Neural progenitor cell (in vitro differentiated cells): Measurements from ENCODE around the gene PARD3B. TPM values are rescaled to one million over a fixed set of nuclear protein-coding genes. Genes with fewer than 3 reads are reported as not detected.
A peak's percentile ranks its signal among the peaks of the same experiment; 100 is the strongest.

ENCODE experiments used
- DNase-seq: peaks from one replicate; pipeline ENCODE4 v3.0.0-alpha.2; 2016; ENCODE audit warnings: low spot score
- H2AFZ ChIP-seq: fragments of 200-600 bp; sonication (generic); replicated peaks from 2 replicates; pipeline ENCODE4 v1.6.1; 2016; ENCODE audit warnings: antibody characterized with exemption
- H3F3A ChIP-seq: fragments of 200-600 bp; sonication (generic); 2 replicates; pipeline ENCODE4 v1.6.1; 2016; ENCODE audit warnings: antibody characterized with exemption, low read depth
- H3K27ac ChIP-seq: fragments of 200-600 bp; sonication (generic); 2 replicates; pipeline ENCODE4 v1.5.1; 2016; ENCODE audit warnings: mild to moderate bottlenecking
- H3K27me3 ChIP-seq: fragments of 200-600 bp; sonication (generic); 2 replicates; pipeline ENCODE4 v1.6.1; 2016; ENCODE audit warnings: mild to moderate bottlenecking, moderate library complexity
- H3K36me3 ChIP-seq: fragments of 200-600 bp; sonication (generic); 2 replicates; pipeline ENCODE4 v1.5.1; 2016
- H3K4me1 ChIP-seq: fragments of 200-600 bp; sonication (generic); 2 replicates; pipeline ENCODE4 v1.6.1; 2016; ENCODE audit warnings: mixed run types
- H3K4me2 ChIP-seq: fragments of 200-600 bp; sonication (generic); 2 replicates; pipeline ENCODE4 v1.6.1; 2016
- H3K4me3 ChIP-seq: fragments of 200-600 bp; sonication (generic); 2 replicates; pipeline ENCODE4 v1.5.1; 2016
- H3K79me2 ChIP-seq: fragments of 200-600 bp; sonication (generic); 2 replicates; pipeline ENCODE4 v1.6.1; 2016; ENCODE audit warnings: low read depth
- H3K9ac ChIP-seq: fragments of 200-600 bp; sonication (generic); 2 replicates; pipeline ENCODE4 v1.6.1; 2016
- H3K9me3 ChIP-seq: fragments of 200-600 bp; sonication (generic); 2 replicates; pipeline ENCODE4 v1.5.1; 2016; ENCODE audit warnings: low read depth
- H4K20me1 ChIP-seq: fragments of 200-600 bp; sonication (generic); 2 replicates; pipeline ENCODE4 v1.6.1; 2016; ENCODE audit warnings: low read depth
- H3K27ac Mint-ChIP-seq: 3 replicates; pipeline ENCODE4 v1.8.0; 2021; ENCODE audit warnings: mixed read lengths
- H3K27me3 Mint-ChIP-seq: 2 replicates; pipeline ENCODE4 v1.8.0; 2022; ENCODE audit warnings: low read depth, mild to moderate bottlenecking, inconsistent platforms, moderate library complexity, mixed read lengths; ENCODE audit not compliant: insufficient read depth
- H3K36me3 Mint-ChIP-seq: 3 replicates; pipeline ENCODE4 v1.8.0; 2021; ENCODE audit warnings: mixed read lengths
- H3K4me1 Mint-ChIP-seq: 3 replicates; pipeline ENCODE4 v1.8.0; 2021; ENCODE audit warnings: mixed read lengths
- H3K4me3 Mint-ChIP-seq: 3 replicates; pipeline ENCODE4 v1.8.0; 2021; ENCODE audit warnings: mild to moderate bottlenecking, moderate library complexity, mixed read lengths
- H3K9me3 Mint-ChIP-seq: 3 replicates; pipeline ENCODE4 v1.8.0; 2020; ENCODE audit warnings: mixed read lengths
- EZH2 ChIP-seq: fragments of 200-600 bp; sonication (generic); IDR thresholded peaks from 2 replicates; pipeline ENCODE4 v1.6.1; 2017; ENCODE audit warnings: antibody characterized with exemption, mild to moderate bottlenecking, moderate library complexity
- EZH2phosphoT487 ChIP-seq: fragments of 200-600 bp; sonication (generic); IDR thresholded peaks from 2 replicates; pipeline ENCODE4 v1.6.1; 2017; ENCODE audit warnings: antibody characterized with exemption
- total RNA-seq: library from RNA; depleted of rRNA; stranded (reverse); fragments of >200 nt; gene quantifications from 2 replicates; pipeline ENCODE4 v1.2.3, GENCODE V29; 2015; ENCODE audit warnings: low replicate concordance
- TF ChIP-seq, protein P1 (sequence below): fragments of 200-600 bp; sonication (generic); IDR thresholded peaks from 2 replicates; pipeline ENCODE4 v1.5.1; 2017; ENCODE audit warnings: antibody characterized with exemption, mild to moderate bottlenecking

PARD3B gene
- total RNA-seq, 1 donor from 2014 or later, result 8.4 TPM

- no peak overlapping the region for H3K4me3 ChIP-seq
- TF ChIP-seq, protein P1, sequence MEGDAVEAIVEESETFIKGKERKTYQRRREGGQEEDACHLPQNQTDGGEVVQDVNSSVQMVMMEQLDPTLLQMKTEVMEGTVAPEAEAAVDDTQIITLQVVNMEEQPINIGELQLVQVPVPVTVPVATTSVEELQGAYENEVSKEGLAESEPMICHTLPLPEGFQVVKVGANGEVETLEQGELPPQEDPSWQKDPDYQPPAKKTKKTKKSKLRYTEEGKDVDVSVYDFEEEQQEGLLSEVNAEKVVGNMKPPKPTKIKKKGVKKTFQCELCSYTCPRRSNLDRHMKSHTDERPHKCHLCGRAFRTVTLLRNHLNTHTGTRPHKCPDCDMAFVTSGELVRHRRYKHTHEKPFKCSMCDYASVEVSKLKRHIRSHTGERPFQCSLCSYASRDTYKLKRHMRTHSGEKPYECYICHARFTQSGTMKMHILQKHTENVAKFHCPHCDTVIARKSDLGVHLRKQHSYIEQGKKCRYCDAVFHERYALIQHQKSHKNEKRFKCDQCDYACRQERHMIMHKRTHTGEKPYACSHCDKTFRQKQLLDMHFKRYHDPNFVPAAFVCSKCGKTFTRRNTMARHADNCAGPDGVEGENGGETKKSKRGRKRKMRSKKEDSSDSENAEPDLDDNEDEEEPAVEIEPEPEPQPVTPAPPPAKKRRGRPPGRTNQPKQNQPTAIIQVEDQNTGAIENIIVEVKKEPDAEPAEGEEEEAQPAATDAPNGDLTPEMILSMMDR, result no peak
- TF ChIP-seq EZH2phosphoT487, result no peak
- no peak for TF ChIP-seq EZH2
- Mint-ChIP-seq H3K4me3 (no peak overlapping the region), H3K27me3 (peaks cover 3% of the 10 kb centered on the region), H3K4me1 (peaks cover 5% of the 10 kb centered on the region), H3K27ac (no peak overlapping the region), H3K9me3 (no peaks in the 10 kb centered on the region), H3K36me3 (no peaks in the 10 kb centered on the region)
- H4K20me1 ChIP-seq, result no peaks in the 10 kb centered on the region
- H3K27me3 ChIP-seq, result no peaks in the 10 kb centered on the region
- no peak overlapping the region for H3K9ac ChIP-seq
- no peak for DNase-seq
- H3F3A ChIP-seq, result no peaks in the 10 kb centered on the region
- H3K4me1 ChIP-seq, result no peaks in the 10 kb centered on the region
- H3K36me3 ChIP-seq, result no peaks in the 10 kb centered on the region
- no peak overlapping the region for H3K27ac ChIP-seq
- H3K4me2 ChIP-seq, result no peak overlapping the region
- no peaks in the 10 kb centered on the region for H3K79me2 ChIP-seq
- no peak overlapping the region for H2AFZ ChIP-seq
- H3K9me3 ChIP-seq, result no peaks in the 10 kb centered on the region
Measured at GRCh38 chr2:204505946-204506345, 39.3 kb upstream of the PARD3B start.

GRCh38 chr2:204507636-204508035 is 37.6 kb upstream of the PARD3B start:
- H3K9me3 ChIP-seq, result no peaks in the 10 kb centered on the region
- H3K9ac ChIP-seq, result no peak overlapping the region
- H3K36me3 Mint-ChIP-seq, result no peaks in the 10 kb centered on the region
- H3K27me3 ChIP-seq, result no peaks in the 10 kb centered on the region
- DNase-seq, result no peak
- no peak overlapping the region for H3K4me2 ChIP-seq
- H3K4me1 ChIP-seq, result no peaks in the 10 kb centered on the region
- no peaks in the 10 kb centered on the region for H3K36me3 ChIP-seq
- peaks cover 7% of the 10 kb centered on the region for H3K4me1 Mint-ChIP-seq
- no peak overlapping the region for H3K4me3 Mint-ChIP-seq
- H3K79me2 ChIP-seq, result no peaks in the 10 kb centered on the region
- peaks cover 3% of the 10 kb centered on the region for H3K27me3 Mint-ChIP-seq
- no peak overlapping the region for H3K27ac ChIP-seq
- no peak overlapping the region for H3K4me3 ChIP-seq
- no peaks in the 10 kb centered on the region for H3K9me3 Mint-ChIP-seq
- H3K27ac Mint-ChIP-seq, result no peak overlapping the region
- H3F3A ChIP-seq, result no peaks in the 10 kb centered on the region
- H2AFZ ChIP-seq, result peak overlapping the region; percentile 31
- no peaks in the 10 kb centered on the region for H4K20me1 ChIP-seq
- TF ChIP-seq, protein P1, result no peak
- TF ChIP-seq EZH2, result no peak

DNA sequence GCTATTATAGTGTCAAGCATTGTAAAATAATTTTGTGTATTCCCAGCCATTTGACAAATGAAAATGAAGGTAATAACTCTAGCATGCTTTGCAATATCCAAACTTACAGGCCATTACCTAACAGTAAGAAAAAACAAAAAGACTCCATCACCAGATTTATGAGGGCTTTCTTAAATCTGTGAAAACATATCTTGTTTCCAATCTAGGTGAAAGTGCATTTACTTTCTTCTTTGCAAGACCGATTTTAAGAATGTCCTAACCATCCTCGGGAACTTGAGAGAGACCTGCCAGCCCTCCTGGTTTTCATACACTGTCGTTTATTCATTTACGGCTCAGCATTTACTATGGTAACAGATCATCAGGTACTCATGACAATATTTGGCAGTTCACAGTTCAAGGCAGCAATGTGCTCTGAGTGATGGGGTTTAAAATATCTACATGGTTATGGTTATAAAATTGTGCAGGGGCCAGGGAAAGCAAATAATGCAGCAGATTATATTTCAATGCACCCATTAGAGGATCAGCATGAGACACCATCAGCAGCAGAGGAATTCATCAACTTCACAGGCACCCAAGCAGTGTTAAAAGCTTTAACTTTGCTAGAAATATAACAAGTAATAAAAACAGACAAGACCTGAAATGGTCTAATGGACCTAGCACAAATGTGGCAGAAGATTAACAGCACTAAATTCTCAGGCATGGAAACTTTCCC is 34.4 kb upstream of the PARD3B start:
- H3K4me1 Mint-ChIP-seq, result peaks cover 7% of the 10 kb centered on the region
- no peak overlapping the region for H3K4me2 ChIP-seq
- TF ChIP-seq EZH2phosphoT487 (no peak), EZH2 (no peak)
- TF ChIP-seq, protein P1, result no peak
- no peaks in the 10 kb centered on the region for H4K20me1 ChIP-seq
- no peaks in the 10 kb centered on the region for H3K4me1 ChIP-seq
- no peak overlapping the region for H3K4me3 ChIP-seq
- no peaks in the 10 kb centered on the region for H3K27me3 ChIP-seq
- no peak overlapping the region for H3K27ac ChIP-seq
- no peaks in the 10 kb centered on the region for H3K36me3 ChIP-seq
- H3K36me3 Mint-ChIP-seq, result no peaks in the 10 kb centered on the region
- no peak for DNase-seq
- H3K9me3 ChIP-seq, result no peaks in the 10 kb centered on the region
- no peaks in the 10 kb centered on the region for H3F3A ChIP-seq
- H3K79me2 ChIP-seq, result no peaks in the 10 kb centered on the region
- peaks cover 3% of the 10 kb centered on the region for H3K27me3 Mint-ChIP-seq
- no peak overlapping the region for H3K4me3 Mint-ChIP-seq
- no peak overlapping the region for H3K27ac Mint-ChIP-seq
- H3K9me3 Mint-ChIP-seq, result no peaks in the 10 kb centered on the region
- H2AFZ ChIP-seq, result no peak overlapping the region
- H3K9ac ChIP-seq, result no peak overlapping the region
